NCI-H2081 (cell line): ENCODE results near the gene BCR.
"Not testable (repeated sequence)": the region's sequence is repeated elsewhere in the genome, so short reads cannot be mapped to it uniquely, and the experiment has no call there.

Experiments used
- DNase-seq, 2 experiments: peaks; one replicate each; lab custom pipeline; 2025; lab: John Stamatoyannopoulos, UW

BCR gene

GRCh38 chr22:23316596-23316995 is 136.3 kb downstream of the BCR start:
- not testable (repeated sequence) for DNase-seq

GRCh38 chr22:23318316-23318715 is 138.0 kb downstream of the BCR start:
- not testable (repeated sequence) for DNase-seq

- not testable (repeated sequence) for DNase-seq
Measured at GRCh38 chr22:23322497-23323080, 142.3 kb downstream of the BCR start.

- not testable (repeated sequence) for DNase-seq
Measured at GRCh38 chr22:23323960-23324688, 143.8 kb downstream of the BCR start.

- no peak for DNase-seq
Measured at GRCh38 chr22:23325183-23325582, 144.9 kb downstream of the BCR start.

- not testable (repeated sequence) for DNase-seq
Measured at GRCh38 chr22:23333822-23334221, 153.5 kb downstream of the BCR start.

- not testable (repeated sequence) for DNase-seq
Measured at GRCh38 chr22:23337672-23338071, 157.4 kb downstream of the BCR start.

GRCh38 chr22:23341942-23342695 is 161.8 kb downstream of the BCR start:
- DNase-seq, result not testable (repeated sequence)

- DNase-seq, result no peak
Measured at GRCh38 chr22:23351321-23351720, 171.0 kb downstream of the BCR start.

- no peak for DNase-seq
Measured at GRCh38 chr22:23353004-23353403, 172.7 kb downstream of the BCR start.

GRCh38 chr22:23353696-23354095 is 173.4 kb downstream of the BCR start:
- DNase-seq, result no peak

GRCh38 chr22:23356094-23356493 is 175.8 kb downstream of the BCR start:
- no peak for DNase-seq

GRCh38 chr22:23357053-23357452 is 176.7 kb downstream of the BCR start:
- no peak for DNase-seq

- DNase-seq, result no peak
Measured at GRCh38 chr22:23359583-23360123, 179.3 kb downstream of the BCR start.

- no peak for DNase-seq
Measured at GRCh38 chr22:23361676-23362075, 181.4 kb downstream of the BCR start.

- no peak for DNase-seq
Measured at GRCh38 chr22:23363683-23364082, 183.4 kb downstream of the BCR start.

GRCh38 chr22:23364389-23364788 is 184.1 kb downstream of the BCR start:
- no peak for DNase-seq

GRCh38 chr22:23365524-23365923 is 185.2 kb downstream of the BCR start:
- no peak for DNase-seq

GRCh38 chr22:23365961-23366360 is 185.7 kb downstream of the BCR start:
- DNase-seq, result no peak

GRCh38 chr22:23367196-23367595 is 186.9 kb downstream of the BCR start:
- not testable (repeated sequence) for DNase-seq
